ENCODE data around the gene OR14K1. TPM values are rescaled to one million over a fixed set of nuclear protein-coding genes. Genes with fewer than 3 reads are reported as not detected.
"Not testable (repeated sequence)": the region's sequence is repeated elsewhere in the genome, so short reads cannot be mapped to it uniquely, and the experiment has no call there.

The OR14K1 gene
- not detected for total RNA-seq

- WGBS, 2 donors, result 80 to 96% methylated on average over 1 of the region's 1 CpG
- H3K27me3 ChIP-seq, result no peaks in the 10 kb centered on the region
- intact Hi-C loops (cut with DNase I), result no loop called here
These were observed at the start of gene OR14K1 for GRCh38 chr1:247738315-247738714. TSS of gene OR14K1 (plus strand) at chr1:247738615. CDS start at chr1:247738615, 0 bp downstream.

GRCh38 chr1:247701338-247701737 is 37.1 kb upstream of the OR14K1 start:
- intact Hi-C loops (cut with DNase I), result no loop called here
- Histone ChIP-seq H3K4me3 (no peak overlapping the region), H3K36me3 (no peaks in the 10 kb centered on the region), H3K9me3 (peaks cover 0 to 13% (median 0%) of the 10 kb centered on the region in 3 donors), H3K27ac (no peak overlapping the region), H3K27me3 (no peaks in the 10 kb centered on the region), H3K4me1 (no peaks in the 10 kb centered on the region)
- TF ChIP-seq CTCF (IDR thresholded peaks at IDR 0.05) (no peak), POLR2A (IDR thresholded peaks at IDR 0.05) (no peak)
- WGBS, 2 donors, result 46 to 59% methylated on average over 1 of the region's 1 CpG
- no peak for DNase-seq

More at GRCh38 chr1:247738315-247738714, at the start of gene OR14K1:
- DNase-seq, result no peak
- TF ChIP-seq CTCF (IDR thresholded peaks at IDR 0.05), result no peak
- TF ChIP-seq POLR2A (IDR thresholded peaks at IDR 0.05), result no peak
- Histone ChIP-seq H3K27ac (no peak within 1 kb of the TSS), H3K4me3 (no peak within 1 kb of the TSS), H3K4me1 (no peaks in the 10 kb centered on the region), H3K36me3 (no peaks in the 10 kb centered on the region), H3K9me3 (no peaks in the 10 kb centered on the region)

GRCh38 chr1:247710681-247711080 is 27.7 kb upstream of the OR14K1 start:
- WGBS, 2 donors, result 76 to 92% methylated on average over 7 to 8 of the region's 8 CpGs
- H3K9me3 ChIP-seq, result peaks cover 0 to 18% (median 0%) of the 10 kb centered on the region in 3 donors
- intact Hi-C loops (cut with DNase I); H3K4me3 ChIP-seq; H3K36me3 ChIP-seq; DNase-seq; H3K27me3 ChIP-seq; H3K4me1 ChIP-seq; H3K27ac ChIP-seq: not testable (repeated sequence)

- Histone ChIP-seq H3K4me3 (no peak overlapping the region), H3K27me3 (no peaks in the 10 kb centered on the region), H3K9me3 (peaks cover 0 to 7% (median 0%) of the 10 kb centered on the region in 3 donors), H3K4me1 (no peaks in the 10 kb centered on the region), H3K36me3 (no peaks in the 10 kb centered on the region), H3K27ac (no peak overlapping the region)
- 91 to 93% methylated on average over 7 of the region's 7 CpGs for WGBS, 2 donors
- DNase-seq, result no peak
- TF ChIP-seq CTCF (IDR thresholded peaks at IDR 0.05) (no peak), POLR2A (IDR thresholded peaks at IDR 0.05) (no peak)
- intact Hi-C loops (cut with DNase I), result no loop called here
These were observed 24.7 kb upstream of the OR14K1 start for GRCh38 chr1:247713753-247714152.

GRCh38 chr1:247716546-247716945 is 21.9 kb upstream of the OR14K1 start, which contains the start of gene OR6F1:
TSS of gene OR6F1 (minus strand) at chr1:247716646. CDS start at chr1:247712755, 3,891 bp downstream.
- Histone ChIP-seq H3K36me3 (no peaks in the 10 kb centered on the region), H3K27ac (no peak within 1 kb of the TSS), H3K27me3 (no peaks in the 10 kb centered on the region), H3K4me3 (no peak within 1 kb of the TSS), H3K9me3 (peaks cover 0 to 16% (median 0%) of the 10 kb centered on the region in 3 donors), H3K4me1 (no peaks in the 10 kb centered on the region)
- TF ChIP-seq POLR2A (IDR thresholded peaks at IDR 0.05) (no peak), CTCF (IDR thresholded peaks at IDR 0.05) (no peak)
- 75 to 80% methylated on average over 3 of the region's 3 CpGs for WGBS, 2 donors
- intact Hi-C loops (cut with DNase I), result no loop called here
- no peak for DNase-seq

GRCh38 chr1:247721222-247721621 is 17.2 kb upstream of the OR14K1 start:
- intact Hi-C loops (cut with DNase I), result no loop called here
- H3K9me3 ChIP-seq, result peaks cover 0 to 9% (median 0%) of the 10 kb centered on the region in 3 donors
- H3K4me3 ChIP-seq, result no peak overlapping the region
- no peaks in the 10 kb centered on the region for H3K36me3 ChIP-seq
- H3K27ac ChIP-seq, result no peak overlapping the region
- H3K4me1 ChIP-seq, result no peaks in the 10 kb centered on the region
- WGBS, 2 donors, result 83 to 93% methylated on average over 4 of the region's 4 CpGs
- H3K27me3 ChIP-seq, result no peaks in the 10 kb centered on the region
- TF ChIP-seq CTCF (IDR thresholded peaks at IDR 0.05) (no peak), POLR2A (IDR thresholded peaks at IDR 0.05) (no peak)
- DNase-seq, result no peak
